Omental fat pad (tissue), 4 donors: ENCODE results near the gene SLC25A25. TPM values are rescaled to one million over a fixed set of nuclear protein-coding genes. Genes with fewer than 3 reads are reported as not detected.

Source experiments
- ATAC-seq: fragments of 150-250 bp; one replicate; pipeline ENCODE4 v1.9.1; 2016; ENCODE audit warnings: mild to moderate bottlenecking, moderate library complexity; ENCODE audit not compliant: low FRiP score
- DNase-seq: peaks from one replicate; pipeline ENCODE4 v3.0.0-alpha.2; 2019; ENCODE audit warnings: low spot score
- CTCF ChIP-seq, 3 donors: fragments of 450-650 bp; IDR thresholded peaks; one replicate each; pipeline ENCODE4 v1.5.1; 2016 to 2017; ENCODE audit warnings: antibody characterized with exemption in 3 of 3, mild to moderate bottlenecking in 3 of 3, moderate library complexity in 2 of 3
- total RNA-seq, 4 donors: library from RNA; depleted of rRNA; stranded (reverse); fragments of >200 nt; gene quantifications; one replicate each; pipeline ENCODE4 v1.1.0, GENCODE V29; 2016

Gene SLC25A25
- total RNA-seq, 4 donors from 2014 or later = 37.8 to 147 (median 102) TPM

DNA sequence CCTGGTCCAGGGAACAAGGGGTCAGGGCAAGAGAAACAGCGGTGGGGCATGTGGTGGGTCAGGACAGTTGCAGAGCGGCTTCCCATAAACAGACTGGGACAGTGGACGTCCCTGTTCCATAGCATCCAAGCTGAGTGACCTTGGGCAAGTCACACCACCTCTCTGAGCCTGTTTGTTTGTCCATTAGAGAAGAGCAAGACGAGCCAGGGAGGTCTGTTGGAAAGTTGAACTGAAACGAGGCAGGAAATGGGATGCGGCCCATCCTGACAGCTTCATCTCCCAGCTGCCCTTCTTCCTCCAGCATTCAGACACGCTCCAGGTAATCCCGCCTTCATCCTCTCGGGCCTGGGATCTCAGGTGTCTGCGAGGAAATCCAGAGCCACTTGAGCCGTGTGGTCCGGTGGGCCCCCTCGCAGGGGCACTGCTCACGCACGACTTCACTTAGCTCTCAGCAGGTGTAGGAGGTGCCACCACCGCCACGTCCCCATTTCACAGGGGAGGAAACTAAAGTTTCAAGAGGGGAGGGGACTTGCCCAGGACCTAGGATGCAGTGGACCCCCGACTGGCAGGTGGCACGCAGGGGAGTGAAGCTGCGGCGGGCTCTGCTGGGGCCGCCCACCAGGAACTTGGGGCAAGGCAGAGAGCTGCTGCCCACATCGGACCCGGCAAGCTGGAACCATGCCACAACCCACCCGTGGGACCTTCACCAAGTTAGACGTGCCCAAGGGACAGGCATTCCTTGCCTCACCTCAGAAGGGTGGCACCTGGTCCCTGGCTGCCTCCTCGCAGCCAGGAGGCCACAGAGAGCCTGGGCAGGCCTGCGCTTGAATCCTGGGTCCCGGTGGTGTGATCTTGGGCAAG lies 46.5 kb downstream of the SLC25A25 start:
- no peak for TF ChIP-seq CTCF (IDR thresholded peaks at IDR 0.05)
- DNase-seq = no peak
- no peak for ATAC-seq

DNA sequence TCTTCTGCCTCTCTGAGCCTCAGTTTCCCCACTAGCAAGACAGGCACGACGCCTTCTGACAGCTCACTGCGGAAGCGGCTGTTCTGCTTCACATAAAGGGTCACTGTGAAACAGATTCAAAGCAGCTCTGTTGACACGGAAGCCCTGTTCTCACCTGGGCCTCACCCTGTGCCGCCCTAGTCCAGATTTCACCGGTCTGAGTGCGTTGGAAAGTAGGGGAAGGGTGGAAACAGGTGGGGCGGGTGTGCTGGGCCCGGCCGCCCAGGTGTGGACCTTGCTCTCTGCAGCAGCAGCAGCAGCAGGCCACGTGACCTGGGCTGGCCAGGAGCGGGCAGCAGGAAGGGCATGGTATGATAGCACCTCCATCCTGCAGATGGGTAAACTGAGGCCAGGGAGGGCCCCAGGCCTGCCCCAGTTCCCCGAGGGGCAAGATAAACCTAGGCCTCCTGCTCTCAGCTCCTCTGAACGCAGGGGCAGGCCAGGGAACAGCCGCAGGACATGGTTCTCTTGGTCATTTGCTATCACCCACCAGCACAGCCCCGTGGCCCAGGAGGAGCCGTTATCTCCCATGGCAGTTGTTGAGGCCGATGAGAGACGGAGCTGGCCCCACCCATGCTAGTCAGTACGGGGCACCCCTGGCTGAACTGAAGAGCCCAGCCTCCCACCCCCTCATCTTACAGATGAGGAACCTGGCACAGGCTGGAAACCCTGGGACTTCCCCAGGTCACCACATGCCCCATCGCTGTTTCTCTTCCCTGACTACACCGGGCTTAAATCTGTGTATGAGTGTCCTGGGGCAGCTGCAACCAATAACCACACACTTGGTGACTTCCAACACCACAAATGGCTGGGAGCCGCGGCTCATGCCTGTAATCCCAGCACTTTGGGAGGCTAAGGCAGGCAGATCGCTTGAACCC lies 47.4 kb downstream of the SLC25A25 start:
- ATAC-seq (no peak), DNase-seq (no peak)
- TF ChIP-seq CTCF (IDR thresholded peaks at IDR 0.05) = no peak

- no peak for TF ChIP-seq CTCF (IDR thresholded peaks at IDR 0.05)
- DNase-seq (no peak), ATAC-seq (no peak)
These were observed 48.4 kb downstream of the SLC25A25 start for GRCh38 chr9:128116104-128117083.

- peak; percentile 80 for ATAC-seq
- peak in 2 of 3 donors; percentile 100 for TF ChIP-seq CTCF (IDR thresholded peaks at IDR 0.05)
- DNase-seq = peak; percentile 87
These were observed 49.8 kb downstream of the SLC25A25 start for GRCh38 chr9:128117613-128118471.

GRCh38 chr9:128118472-128118857 lies 50.4 kb downstream of the SLC25A25 start:
- TF ChIP-seq CTCF (IDR thresholded peaks at IDR 0.05) = no peak
- no peak for ATAC-seq
- DNase-seq = no peak
